ENCODE measurements around the gene AR.

The AR gene

GRCh38 chrX:67726018-67726417 lies 182.2 kb downstream of the AR start:
- Histone ChIP-seq H3K27ac (ENCODE audit: low read length) (no peak overlapping the region), H3K4me1 (ENCODE audit: control insufficient read depth, insufficient read depth, low read length) (no peaks in the 10 kb centered on the region), H3K9me3 (ENCODE audit: control insufficient read depth, insufficient read depth, low read length) (no peaks in the 10 kb centered on the region), H3K27me3 (ENCODE audit: control insufficient read depth, insufficient read depth, low read length) (no peaks in the 10 kb centered on the region), H3K4me3 (ENCODE audit: low read length) (no peak overlapping the region), H3K36me3 (ENCODE audit: control insufficient read depth, insufficient read depth, low read length) (no peaks in the 10 kb centered on the region)
- WGBS (ENCODE audit: insufficient coverage, insufficient read length): no CpG with 5 or more reads among the region's 1 CpG
- no peak for DNase-seq (ENCODE audit: low read depth, low spot score)

GRCh38 chrX:67727576-67727975 lies 183.8 kb downstream of the AR start:
- DNase-seq (ENCODE audit: low read depth, low spot score): no peak
- Histone ChIP-seq H3K36me3 (ENCODE audit: control insufficient read depth, insufficient read depth, low read length) (no peaks in the 10 kb centered on the region), H3K4me1 (ENCODE audit: control insufficient read depth, insufficient read depth, low read length) (no peaks in the 10 kb centered on the region), H3K4me3 (ENCODE audit: low read length) (no peak overlapping the region), H3K27ac (ENCODE audit: low read length) (no peak overlapping the region), H3K27me3 (ENCODE audit: control insufficient read depth, insufficient read depth, low read length) (no peaks in the 10 kb centered on the region), H3K9me3 (ENCODE audit: control insufficient read depth, insufficient read depth, low read length) (no peaks in the 10 kb centered on the region)
- no CpG with 5 or more reads among the region's 2 CpGs for WGBS (ENCODE audit: insufficient coverage, insufficient read length)

- DNase-seq (ENCODE audit: low read depth, low spot score): no peak
- no peak overlapping the region for H3K27ac ChIP-seq (ENCODE audit: low read length)
- no peaks in the 10 kb centered on the region for H3K36me3 ChIP-seq (ENCODE audit: control insufficient read depth, insufficient read depth, low read length)
- H3K4me1 ChIP-seq (ENCODE audit: control insufficient read depth, insufficient read depth, low read length): no peaks in the 10 kb centered on the region
- no CpG with 5 or more reads among the region's 2 CpGs for WGBS (ENCODE audit: insufficient coverage, insufficient read length)
- H3K9me3 ChIP-seq (ENCODE audit: control insufficient read depth, insufficient read depth, low read length): no peaks in the 10 kb centered on the region
- no peaks in the 10 kb centered on the region for H3K27me3 ChIP-seq (ENCODE audit: control insufficient read depth, insufficient read depth, low read length)
- no peak overlapping the region for H3K4me3 ChIP-seq (ENCODE audit: low read length)
Observed at GRCh38 chrX:67730296-67730695, 186.5 kb downstream of the AR start.

DNA sequence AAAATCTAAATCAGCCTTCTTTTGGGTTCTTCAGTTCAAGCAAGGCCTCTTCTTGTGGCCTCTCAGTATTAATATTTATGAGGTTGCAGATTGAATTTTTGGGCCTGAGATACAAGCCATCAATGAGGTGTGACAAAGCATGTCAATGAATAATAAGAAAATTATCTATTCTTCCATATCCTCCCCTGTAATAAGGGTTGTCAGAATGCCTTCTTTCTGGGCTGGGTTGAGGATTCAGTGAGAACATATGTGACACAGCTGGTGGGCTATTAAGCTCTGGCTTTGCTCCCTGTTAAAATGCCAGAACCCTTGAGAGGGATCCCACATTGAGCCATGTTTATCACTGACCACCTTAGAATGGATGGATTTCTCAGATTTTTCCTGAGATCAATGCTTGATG lies 187.2 kb downstream of the AR start:
- H3K27ac ChIP-seq (ENCODE audit: low read length): no peak overlapping the region
- H3K9me3 ChIP-seq (ENCODE audit: control insufficient read depth, insufficient read depth, low read length): no peaks in the 10 kb centered on the region
- no peak for DNase-seq (ENCODE audit: low read depth, low spot score)

DNA sequence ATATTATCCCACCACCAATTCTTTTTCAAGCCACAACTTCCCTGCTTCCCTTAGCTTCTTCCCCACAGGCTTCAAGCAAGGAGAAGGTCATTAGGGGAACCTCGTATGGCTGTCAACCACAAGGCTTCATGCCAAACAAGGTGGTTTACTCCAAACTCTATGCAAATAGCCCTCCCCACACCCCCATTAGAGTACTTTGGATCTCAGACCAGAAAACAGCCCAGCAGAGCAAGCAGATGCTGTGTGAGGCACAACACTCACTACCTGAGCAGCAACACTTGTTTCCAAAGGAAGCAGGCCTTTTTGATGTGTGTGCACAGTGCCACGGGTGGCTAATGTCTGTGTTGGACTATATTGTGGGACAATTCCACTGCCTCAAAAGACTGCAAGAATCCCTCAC lies 189.0 kb downstream of the AR start:
- Histone ChIP-seq H3K4me1 (ENCODE audit: control insufficient read depth, insufficient read depth, low read length) (no peaks in the 10 kb centered on the region), H3K27ac (ENCODE audit: low read length) (no peak overlapping the region), H3K27me3 (ENCODE audit: control insufficient read depth, insufficient read depth, low read length) (no peaks in the 10 kb centered on the region), H3K36me3 (ENCODE audit: control insufficient read depth, insufficient read depth, low read length) (no peaks in the 10 kb centered on the region), H3K9me3 (ENCODE audit: control insufficient read depth, insufficient read depth, low read length) (no peaks in the 10 kb centered on the region), H3K4me3 (ENCODE audit: low read length) (no peak overlapping the region)
- WGBS (ENCODE audit: insufficient coverage, insufficient read length): no CpG with 5 or more reads among the region's 2 CpGs
- no peak for DNase-seq (ENCODE audit: low read depth, low spot score)

More for the DNA sequence above, 187.2 kb downstream of the AR start:
- Histone ChIP-seq H3K27me3 (ENCODE audit: control insufficient read depth, insufficient read depth, low read length) (no peaks in the 10 kb centered on the region), H3K4me3 (ENCODE audit: low read length) (no peak overlapping the region), H3K4me1 (ENCODE audit: control insufficient read depth, insufficient read depth, low read length) (no peaks in the 10 kb centered on the region), H3K36me3 (ENCODE audit: control insufficient read depth, insufficient read depth, low read length) (no peaks in the 10 kb centered on the region)

DNA sequence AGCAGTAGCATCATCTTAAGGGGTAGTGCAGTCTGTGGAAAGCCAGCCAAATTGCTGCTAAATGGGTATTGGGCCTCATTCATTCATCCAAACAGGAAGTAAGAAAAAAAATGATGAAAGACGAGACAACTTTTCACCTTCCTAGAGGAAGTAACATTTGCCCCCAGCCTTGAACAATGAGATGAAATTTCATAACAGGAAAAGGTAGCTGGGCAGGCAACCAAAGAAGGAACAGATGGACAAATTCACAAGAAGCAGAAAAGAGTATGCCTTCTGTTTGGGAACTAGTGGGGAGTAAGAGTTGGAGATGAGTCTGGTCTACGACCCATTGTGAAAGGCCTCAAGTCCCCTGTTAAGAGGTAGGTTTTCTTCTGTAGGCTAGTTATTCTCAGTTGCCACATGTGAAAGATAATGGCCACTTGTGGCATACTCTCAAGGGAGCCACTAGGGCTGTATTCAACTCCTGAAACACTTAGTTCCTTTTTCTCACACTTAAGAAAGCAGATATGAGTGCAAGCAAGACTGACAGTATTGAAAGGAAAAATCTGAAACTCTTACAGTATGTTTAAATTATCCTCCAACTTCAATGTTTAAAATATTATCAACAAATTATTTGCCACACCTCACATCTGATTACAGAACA lies 190.4 kb downstream of the AR start:
- no CpG with 5 or more reads among the region's 2 CpGs for WGBS (ENCODE audit: insufficient coverage, insufficient read length)
- Histone ChIP-seq H3K4me1 (ENCODE audit: control insufficient read depth, insufficient read depth, low read length) (no peaks in the 10 kb centered on the region), H3K27me3 (ENCODE audit: control insufficient read depth, insufficient read depth, low read length) (no peaks in the 10 kb centered on the region), H3K27ac (ENCODE audit: low read length) (no peak overlapping the region), H3K9me3 (ENCODE audit: control insufficient read depth, insufficient read depth, low read length) (no peaks in the 10 kb centered on the region), H3K4me3 (ENCODE audit: low read length) (no peak overlapping the region), H3K36me3 (ENCODE audit: control insufficient read depth, insufficient read depth, low read length) (no peaks in the 10 kb centered on the region)
- no peak for DNase-seq (ENCODE audit: low read depth, low spot score)

DNA sequence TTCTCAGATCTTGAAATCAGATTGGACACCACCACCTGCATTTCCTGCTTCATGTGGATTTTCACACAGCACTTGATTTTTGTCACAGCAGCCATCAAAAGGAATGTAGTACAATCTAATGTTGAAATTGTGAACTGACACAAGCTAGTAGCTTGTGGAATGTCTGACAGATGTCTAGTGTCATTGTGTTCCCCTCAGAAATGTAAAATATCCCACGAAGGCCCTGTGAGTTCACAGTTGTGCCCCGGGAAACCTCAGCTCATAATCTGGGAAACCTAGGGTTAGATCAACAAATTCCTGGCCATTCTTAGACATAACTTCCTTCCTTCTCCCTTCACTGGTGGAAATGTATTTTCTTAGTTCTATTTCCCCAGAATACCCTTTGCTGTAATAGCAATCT lies 205.7 kb downstream of the AR start:
- H3K36me3 ChIP-seq (ENCODE audit: control insufficient read depth, insufficient read depth, low read length): no peaks in the 10 kb centered on the region
- no CpG with 5 or more reads among the region's 2 CpGs for whole genome bisulfite sequencing (ENCODE audit: insufficient coverage, insufficient read length)
- no peak overlapping the region for H3K4me3 ChIP-seq (ENCODE audit: low read length)
- H3K9me3 ChIP-seq (ENCODE audit: control insufficient read depth, insufficient read depth, low read length): no peaks in the 10 kb centered on the region
- no peak for DNase-seq (ENCODE audit: low read depth, low spot score)
- H3K4me1 ChIP-seq (ENCODE audit: control insufficient read depth, insufficient read depth, low read length): no peaks in the 10 kb centered on the region
- H3K27ac ChIP-seq (ENCODE audit: low read length): no peak overlapping the region
- H3K27me3 ChIP-seq (ENCODE audit: control insufficient read depth, insufficient read depth, low read length): no peaks in the 10 kb centered on the region

DNA sequence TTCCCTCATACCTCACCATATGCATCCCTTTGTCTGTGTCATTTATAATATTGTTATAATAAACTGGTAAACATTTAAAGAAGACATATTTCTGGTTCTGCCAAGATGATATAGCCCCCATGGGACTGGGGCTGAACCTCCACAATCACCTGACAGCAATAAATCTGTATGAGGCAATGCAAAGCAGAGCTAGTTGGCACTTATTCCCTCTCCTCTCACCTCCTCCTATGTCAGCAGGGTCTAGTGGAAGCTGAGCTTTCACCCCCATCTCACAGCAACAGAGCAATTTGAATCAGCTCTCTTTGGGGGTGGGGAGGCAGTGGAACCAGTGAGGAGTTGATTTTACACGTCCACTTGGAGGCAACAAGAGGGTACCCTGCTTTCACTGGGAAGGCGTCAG lies 206.9 kb downstream of the AR start:
- DNase-seq (ENCODE audit: low read depth, low spot score): no peak
- no CpG with 5 or more reads among the region's 2 CpGs for WGBS (ENCODE audit: insufficient coverage, insufficient read length)
- no peaks in the 10 kb centered on the region for H3K4me1 ChIP-seq (ENCODE audit: control insufficient read depth, insufficient read depth, low read length)
- H3K4me3 ChIP-seq (ENCODE audit: low read length): no peak overlapping the region
- no peaks in the 10 kb centered on the region for H3K36me3 ChIP-seq (ENCODE audit: control insufficient read depth, insufficient read depth, low read length)
- H3K27ac ChIP-seq (ENCODE audit: low read length): no peak overlapping the region
- H3K27me3 ChIP-seq (ENCODE audit: control insufficient read depth, insufficient read depth, low read length): no peaks in the 10 kb centered on the region
- no peaks in the 10 kb centered on the region for H3K9me3 ChIP-seq (ENCODE audit: control insufficient read depth, insufficient read depth, low read length)

GRCh38 chrX:67759018-67759417 lies 215.2 kb downstream of the AR start:
- no peaks in the 10 kb centered on the region for H3K27me3 ChIP-seq (ENCODE audit: control insufficient read depth, insufficient read depth, low read length)
- WGBS (ENCODE audit: insufficient coverage, insufficient read length): no CpG with 5 or more reads among the region's 1 CpG
- no peak for DNase-seq (ENCODE audit: low read depth, low spot score)
- no peak overlapping the region for H3K4me3 ChIP-seq (ENCODE audit: low read length)
- H3K4me1 ChIP-seq (ENCODE audit: control insufficient read depth, insufficient read depth, low read length): no peaks in the 10 kb centered on the region
- H3K9me3 ChIP-seq (ENCODE audit: control insufficient read depth, insufficient read depth, low read length): no peaks in the 10 kb centered on the region
- H3K27ac ChIP-seq (ENCODE audit: low read length): no peak overlapping the region
- no peaks in the 10 kb centered on the region for H3K36me3 ChIP-seq (ENCODE audit: control insufficient read depth, insufficient read depth, low read length)

GRCh38 chrX:67777148-67777547 lies 233.3 kb downstream of the AR start:
- Histone ChIP-seq H3K27me3 (ENCODE audit: control insufficient read depth, insufficient read depth, low read length) (no peaks in the 10 kb centered on the region), H3K4me3 (ENCODE audit: low read length) (no peak overlapping the region), H3K4me1 (ENCODE audit: control insufficient read depth, insufficient read depth, low read length) (no peaks in the 10 kb centered on the region), H3K9me3 (ENCODE audit: control insufficient read depth, insufficient read depth, low read length) (no peaks in the 10 kb centered on the region), H3K36me3 (ENCODE audit: control insufficient read depth, insufficient read depth, low read length) (no peaks in the 10 kb centered on the region), H3K27ac (ENCODE audit: low read length) (no peak overlapping the region)
- DNase-seq (ENCODE audit: low read depth, low spot score): no peak

GRCh38 chrX:67779099-67779498 lies 235.3 kb downstream of the AR start:
- Histone ChIP-seq H3K4me1 (ENCODE audit: control insufficient read depth, insufficient read depth, low read length) (no peaks in the 10 kb centered on the region), H3K27ac (ENCODE audit: low read length) (no peak overlapping the region), H3K36me3 (ENCODE audit: control insufficient read depth, insufficient read depth, low read length) (no peaks in the 10 kb centered on the region), H3K4me3 (ENCODE audit: low read length) (no peak overlapping the region), H3K27me3 (ENCODE audit: control insufficient read depth, insufficient read depth, low read length) (no peaks in the 10 kb centered on the region), H3K9me3 (ENCODE audit: control insufficient read depth, insufficient read depth, low read length) (no peaks in the 10 kb centered on the region)
- DNase-seq (ENCODE audit: low read depth, low spot score): no peak
- no CpG with 5 or more reads among the region's 3 CpGs for WGBS (ENCODE audit: insufficient coverage, insufficient read length)
